ENCODE data around the gene QSOX2. TPM values are rescaled to one million over a fixed set of nuclear protein-coding genes. Genes with fewer than 3 reads are reported as not detected.

The QSOX2 gene
- total and polyA plus RNA-seq, 4 donors, result 4.9 to 12.2 (median 10.3) TPM

GRCh38 chr9:136179761-136180160, 65.9 kb downstream of the QSOX2 start:
- Histone ChIP-seq H3K9ac (ENCODE audit: insufficient read depth in 1 of 2, low read length in 2 of 2) (no peak overlapping the region), H3K4me3 (no peak overlapping the region), H3K36me3 (ENCODE audit: control insufficient read depth in 4 of 4, insufficient read depth in 4 of 4, low read length in 4 of 4) (no peaks in the 10 kb centered on the region), H3K4me1 (ENCODE audit: control insufficient read depth in 5 of 5, insufficient read depth in 5 of 5, low read length in 5 of 5) (peaks cover 0 to 11% (median 0%) of the 10 kb centered on the region in 5 donors), H3K9me3 (ENCODE audit: control insufficient read depth in 4 of 4, insufficient read depth in 3 of 4, low read length in 3 of 4) (peaks cover 0 to 4% (median 0%) of the 10 kb centered on the region in 4 donors), H3K27ac (ENCODE audit: low read depth in 1 of 2, low read length in 1 of 2) (no peak overlapping the region), H3K27me3 (ENCODE audit: control insufficient read depth in 3 of 3, insufficient read depth in 3 of 3, low read length in 2 of 3) (peaks cover 0 to 6% (median 2%) of the 10 kb centered on the region in 3 donors)
- DNase-seq (no peak), ATAC-seq (ENCODE audit: insufficient read depth, low FRiP score) (no peak)
- TF ChIP-seq, protein P1, sequence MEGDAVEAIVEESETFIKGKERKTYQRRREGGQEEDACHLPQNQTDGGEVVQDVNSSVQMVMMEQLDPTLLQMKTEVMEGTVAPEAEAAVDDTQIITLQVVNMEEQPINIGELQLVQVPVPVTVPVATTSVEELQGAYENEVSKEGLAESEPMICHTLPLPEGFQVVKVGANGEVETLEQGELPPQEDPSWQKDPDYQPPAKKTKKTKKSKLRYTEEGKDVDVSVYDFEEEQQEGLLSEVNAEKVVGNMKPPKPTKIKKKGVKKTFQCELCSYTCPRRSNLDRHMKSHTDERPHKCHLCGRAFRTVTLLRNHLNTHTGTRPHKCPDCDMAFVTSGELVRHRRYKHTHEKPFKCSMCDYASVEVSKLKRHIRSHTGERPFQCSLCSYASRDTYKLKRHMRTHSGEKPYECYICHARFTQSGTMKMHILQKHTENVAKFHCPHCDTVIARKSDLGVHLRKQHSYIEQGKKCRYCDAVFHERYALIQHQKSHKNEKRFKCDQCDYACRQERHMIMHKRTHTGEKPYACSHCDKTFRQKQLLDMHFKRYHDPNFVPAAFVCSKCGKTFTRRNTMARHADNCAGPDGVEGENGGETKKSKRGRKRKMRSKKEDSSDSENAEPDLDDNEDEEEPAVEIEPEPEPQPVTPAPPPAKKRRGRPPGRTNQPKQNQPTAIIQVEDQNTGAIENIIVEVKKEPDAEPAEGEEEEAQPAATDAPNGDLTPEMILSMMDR (IDR thresholded peaks at IDR 0.05; ENCODE audit: control extremely low read depth, extremely low read depth), result no peak
- 93 to 96% methylated on average over 13 of the region's 13 CpGs for WGBS, 2 donors

- Histone ChIP-seq H3K4me3 (no peak overlapping the region), H3K27ac (ENCODE audit: low read depth in 1 of 2, low read length in 1 of 2) (no peak overlapping the region), H3K4me1 (ENCODE audit: control insufficient read depth in 5 of 5, insufficient read depth in 5 of 5, low read length in 5 of 5) (peaks cover 0 to 11% (median 0%) of the 10 kb centered on the region in 5 donors), H3K36me3 (ENCODE audit: control insufficient read depth in 4 of 4, insufficient read depth in 4 of 4, low read length in 4 of 4) (no peaks in the 10 kb centered on the region), H3K27me3 (ENCODE audit: control insufficient read depth in 3 of 3, insufficient read depth in 3 of 3, low read length in 2 of 3) (peaks cover 0 to 6% (median 0%) of the 10 kb centered on the region in 3 donors), H3K9ac (ENCODE audit: insufficient read depth in 1 of 2, low read length in 2 of 2) (no peak overlapping the region), H3K9me3 (ENCODE audit: control insufficient read depth in 4 of 4, insufficient read depth in 3 of 4, low read length in 3 of 4) (peaks cover 0 to 4% (median 0%) of the 10 kb centered on the region in 4 donors)
- DNase-seq, result no peak
- TF ChIP-seq, protein P1 (IDR thresholded peaks at IDR 0.05; ENCODE audit: control extremely low read depth, extremely low read depth), result no peak
- WGBS, 2 donors, result 53 to 67% methylated on average over 12 of the region's 12 CpGs
- no peak for ATAC-seq (ENCODE audit: insufficient read depth, low FRiP score)
Observed at GRCh38 chr9:136179101-136179616, 66.5 kb downstream of the QSOX2 start.

- peaks cover 0 to 6% (median 0%) of the 10 kb centered on the region in 3 donors for H3K27me3 ChIP-seq (ENCODE audit: control insufficient read depth in 3 of 3, insufficient read depth in 3 of 3, low read length in 2 of 3)
- WGBS, 2 donors, result 43 to 69% methylated on average over 8 of the region's 8 CpGs
Observed at GRCh38 chr9:136178773-136179075, 66.9 kb downstream of the QSOX2 start.

More at GRCh38 chr9:136178773-136179075, 66.9 kb downstream of the QSOX2 start:
- Histone ChIP-seq H3K9me3 (ENCODE audit: control insufficient read depth in 4 of 4, insufficient read depth in 3 of 4, low read length in 3 of 4) (peaks cover 0 to 4% (median 0%) of the 10 kb centered on the region in 4 donors), H3K27ac (ENCODE audit: low read depth in 1 of 2, low read length in 1 of 2) (no peak overlapping the region), H3K9ac (ENCODE audit: insufficient read depth in 1 of 2, low read length in 2 of 2) (no peak overlapping the region), H3K36me3 (ENCODE audit: control insufficient read depth in 4 of 4, insufficient read depth in 4 of 4, low read length in 4 of 4) (no peaks in the 10 kb centered on the region), H3K4me1 (ENCODE audit: control insufficient read depth in 5 of 5, insufficient read depth in 5 of 5, low read length in 5 of 5) (peaks cover 0 to 11% (median 0%) of the 10 kb centered on the region in 5 donors), H3K4me3 (no peak overlapping the region)
- TF ChIP-seq, protein P1 (IDR thresholded peaks at IDR 0.05; ENCODE audit: control extremely low read depth, extremely low read depth), result no peak
- DNase-seq, result no peak
- ATAC-seq (ENCODE audit: insufficient read depth, low FRiP score), result no peak
